Bronchial epithelial cell (primary cell): Measurements from ENCODE around the gene LCT. TPM values are rescaled to one million over a fixed set of nuclear protein-coding genes. Genes with fewer than 3 reads are reported as not detected.

Experiments used
- DNase-seq: peaks from one replicate; pipeline ENCODE4 v3.0.0-alpha.2; 2010; ENCODE audit warnings: low read depth
- FAIRE-seq: peaks from 2 replicates; lab custom pipeline; 2011; peaks lifted over from hg19 to GRCh38; lab: Jason Lieb, UNC
- H3K27me3 ChIP-seq: 2 replicates; pipeline ENCODE4 v1.5.1; 2011; ENCODE audit warnings: low read length; ENCODE audit not compliant: control insufficient read depth, insufficient read depth
- H3K36me3 ChIP-seq: 2 replicates; pipeline ENCODE4 v1.5.1; 2011; ENCODE audit warnings: low read length; ENCODE audit not compliant: control insufficient read depth, insufficient read depth
- H3K4me3 ChIP-seq: 2 replicates; pipeline ENCODE4 v1.5.1; 2011; ENCODE audit warnings: mild to moderate bottlenecking, low read depth, low read length, control low read depth
- CTCF ChIP-seq: IDR thresholded peaks from 2 replicates; pipeline ENCODE4 v1.5.1; 2011; ENCODE audit warnings: mild to moderate bottlenecking, moderate library complexity, low read length, control low read depth, inconsistent platforms; ENCODE audit not compliant: insufficient read depth, severe bottlenecking
- total RNA-seq: library from RNA; depleted of rRNA; stranded (reverse); fragments of >200 nt; gene quantifications from 2 replicates; pipeline ENCODE4 v1.2.1, GENCODE V29; 2014

LCT gene
- total RNA-seq, 1 donor from 2014 or later = not detected

DNA sequence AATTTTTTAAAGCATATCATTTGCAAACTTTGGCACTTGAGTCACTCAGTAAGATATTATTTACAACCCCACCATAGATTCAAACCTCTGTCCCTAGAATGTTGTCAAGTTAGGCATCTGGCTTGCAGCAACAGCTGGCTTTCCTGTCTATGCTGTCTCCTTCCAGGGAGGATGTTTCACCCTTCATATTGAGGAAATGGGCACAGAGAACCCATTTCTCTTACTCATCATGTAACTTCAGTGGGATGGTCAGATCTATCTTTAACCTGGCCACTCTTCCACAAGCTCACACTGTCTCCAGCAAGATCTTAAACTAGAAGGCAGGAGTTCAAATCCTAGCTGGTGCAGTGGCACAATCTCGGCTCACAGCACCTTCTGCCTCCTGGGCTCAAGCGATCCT lies 15.8 kb downstream of the LCT start:
- no peak overlapping the region for H3K4me3 ChIP-seq
- no peaks in the 10 kb centered on the region for H3K27me3 ChIP-seq
- FAIRE-seq = no peak
- no peak for TF ChIP-seq CTCF
- no peak for DNase-seq
- H3K36me3 ChIP-seq = no peaks in the 10 kb centered on the region

DNA sequence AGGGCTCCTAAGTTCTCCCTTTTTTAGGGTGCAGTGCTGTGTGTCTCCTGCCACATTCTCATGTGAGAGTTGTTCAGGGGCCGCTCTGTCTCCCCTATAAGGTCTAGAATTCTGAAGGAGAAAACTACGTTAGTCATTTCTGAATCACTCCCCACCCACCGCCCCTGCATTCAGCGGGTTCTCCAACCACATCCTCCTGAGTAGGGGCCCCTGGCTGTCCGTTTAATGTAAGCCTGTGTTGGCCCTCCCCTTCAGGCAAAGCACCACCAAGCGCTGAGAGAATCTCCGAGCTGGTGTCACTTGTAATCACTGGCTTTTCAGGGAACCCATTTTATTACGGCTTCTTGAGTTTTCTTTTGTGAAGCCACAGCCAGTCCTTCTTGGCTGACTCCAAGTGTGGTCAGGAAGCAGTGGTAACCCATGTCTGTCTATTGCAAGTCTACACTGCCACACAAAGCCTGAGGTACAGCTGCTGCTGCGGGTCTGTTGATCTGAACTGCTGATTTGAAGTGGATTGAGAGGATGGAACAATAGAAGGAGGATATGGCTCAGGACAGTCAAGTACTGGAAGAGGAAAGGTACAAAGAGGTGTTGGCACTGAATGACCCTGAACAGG lies 16.9 kb downstream of the LCT start:
- Histone ChIP-seq H3K36me3 (no peaks in the 10 kb centered on the region), H3K4me3 (no peak overlapping the region), H3K27me3 (no peaks in the 10 kb centered on the region)
- no peak for TF ChIP-seq CTCF
- no peak for FAIRE-seq
- DNase-seq = no peak

- Histone ChIP-seq H3K4me3 (no peak overlapping the region), H3K36me3 (no peaks in the 10 kb centered on the region), H3K27me3 (no peaks in the 10 kb centered on the region)
- TF ChIP-seq CTCF = peak; percentile 47
- peak; percentile 29 for DNase-seq
- no peak for FAIRE-seq
Measured at GRCh38 chr2:135818937-135819610, 17.9 kb downstream of the LCT start.

GRCh38 chr2:135817951-135818350 lies 19.0 kb downstream of the LCT start:
- DNase-seq (no peak), FAIRE-seq (no peak)
- no peaks in the 10 kb centered on the region for H3K27me3 ChIP-seq
- H3K4me3 ChIP-seq = no peak overlapping the region
- no peaks in the 10 kb centered on the region for H3K36me3 ChIP-seq
- TF ChIP-seq CTCF = no peak

DNA sequence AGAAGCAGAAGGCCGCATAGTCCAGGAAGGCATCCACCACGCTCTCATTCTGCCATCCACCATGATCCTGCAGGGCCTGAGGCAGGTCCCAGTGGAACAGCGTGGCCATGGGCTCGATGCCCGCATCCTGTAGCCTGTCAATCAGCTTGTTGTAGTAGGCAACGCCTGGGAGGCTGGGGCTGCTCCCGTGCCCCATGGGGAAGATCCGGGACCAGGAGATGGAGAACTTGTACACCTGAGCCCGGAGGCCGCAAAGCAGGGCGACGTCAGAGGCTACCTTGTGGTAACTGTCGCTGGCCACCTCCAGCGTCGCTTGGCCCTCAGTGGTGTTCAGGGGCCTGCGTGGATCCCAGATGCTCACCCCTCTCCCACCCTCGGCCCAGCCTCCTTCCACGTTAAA lies 19.5 kb downstream of the LCT start:
- FAIRE-seq (no peak), DNase-seq (no peak)
- TF ChIP-seq CTCF = no peak
- Histone ChIP-seq H3K27me3 (no peaks in the 10 kb centered on the region), H3K4me3 (no peak overlapping the region), H3K36me3 (no peaks in the 10 kb centered on the region)

GRCh38 chr2:135815269-135815668 lies 21.7 kb downstream of the LCT start:
- no peak for TF ChIP-seq CTCF
- Histone ChIP-seq H3K36me3 (no peaks in the 10 kb centered on the region), H3K27me3 (no peaks in the 10 kb centered on the region), H3K4me3 (no peak overlapping the region)
- FAIRE-seq (no peak), DNase-seq (no peak)
